ENCODE results near the gene ABCA4. TPM values are rescaled to one million over a fixed set of nuclear protein-coding genes. Genes with fewer than 3 reads are reported as not detected.

ABCA4 gene
- total RNA-seq, 1 donor from 2014 or later: 51.7 TPM

DNA sequence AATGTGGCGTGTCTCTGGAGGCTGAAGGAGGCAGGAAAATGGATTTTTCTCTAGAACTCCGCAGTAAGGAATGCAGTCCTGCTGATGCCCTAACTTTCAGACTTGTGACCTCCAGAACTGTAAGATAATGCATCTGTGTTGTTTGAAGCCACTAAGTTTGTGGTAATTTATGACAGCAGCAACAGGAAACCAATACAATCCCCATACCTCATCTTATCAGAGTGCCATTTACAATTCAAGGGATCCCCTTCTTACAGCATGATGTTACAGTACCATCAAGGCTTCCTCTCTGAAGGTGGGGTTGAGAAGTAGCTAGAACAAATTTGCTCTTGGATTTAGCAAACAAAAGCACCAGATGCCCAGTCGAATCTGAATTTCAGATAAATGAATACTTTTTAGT is 21.6 kb downstream of the ABCA4 start:
- Mint-ChIP-seq H3K4me1 (ENCODE audit: unreplicated experiment) (peaks cover 26% of the 10 kb centered on the region), H3K27ac (ENCODE audit: unreplicated experiment) (no peak overlapping the region), H3K36me3 (ENCODE audit: low read depth, unreplicated experiment) (no peaks in the 10 kb centered on the region), H3K27me3 (ENCODE audit: unreplicated experiment) (peaks cover 7% of the 10 kb centered on the region), H3K9me3 (ENCODE audit: unreplicated experiment) (no peaks in the 10 kb centered on the region), H3K4me3 (ENCODE audit: unreplicated experiment) (no peak overlapping the region)
- DNase-seq (ENCODE audit: low spot score): no peak
- TF ChIP-seq, protein P1, sequence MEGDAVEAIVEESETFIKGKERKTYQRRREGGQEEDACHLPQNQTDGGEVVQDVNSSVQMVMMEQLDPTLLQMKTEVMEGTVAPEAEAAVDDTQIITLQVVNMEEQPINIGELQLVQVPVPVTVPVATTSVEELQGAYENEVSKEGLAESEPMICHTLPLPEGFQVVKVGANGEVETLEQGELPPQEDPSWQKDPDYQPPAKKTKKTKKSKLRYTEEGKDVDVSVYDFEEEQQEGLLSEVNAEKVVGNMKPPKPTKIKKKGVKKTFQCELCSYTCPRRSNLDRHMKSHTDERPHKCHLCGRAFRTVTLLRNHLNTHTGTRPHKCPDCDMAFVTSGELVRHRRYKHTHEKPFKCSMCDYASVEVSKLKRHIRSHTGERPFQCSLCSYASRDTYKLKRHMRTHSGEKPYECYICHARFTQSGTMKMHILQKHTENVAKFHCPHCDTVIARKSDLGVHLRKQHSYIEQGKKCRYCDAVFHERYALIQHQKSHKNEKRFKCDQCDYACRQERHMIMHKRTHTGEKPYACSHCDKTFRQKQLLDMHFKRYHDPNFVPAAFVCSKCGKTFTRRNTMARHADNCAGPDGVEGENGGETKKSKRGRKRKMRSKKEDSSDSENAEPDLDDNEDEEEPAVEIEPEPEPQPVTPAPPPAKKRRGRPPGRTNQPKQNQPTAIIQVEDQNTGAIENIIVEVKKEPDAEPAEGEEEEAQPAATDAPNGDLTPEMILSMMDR (IDR thresholded peaks at IDR 0.05; ENCODE audit: unreplicated experiment): no peak

DNA sequence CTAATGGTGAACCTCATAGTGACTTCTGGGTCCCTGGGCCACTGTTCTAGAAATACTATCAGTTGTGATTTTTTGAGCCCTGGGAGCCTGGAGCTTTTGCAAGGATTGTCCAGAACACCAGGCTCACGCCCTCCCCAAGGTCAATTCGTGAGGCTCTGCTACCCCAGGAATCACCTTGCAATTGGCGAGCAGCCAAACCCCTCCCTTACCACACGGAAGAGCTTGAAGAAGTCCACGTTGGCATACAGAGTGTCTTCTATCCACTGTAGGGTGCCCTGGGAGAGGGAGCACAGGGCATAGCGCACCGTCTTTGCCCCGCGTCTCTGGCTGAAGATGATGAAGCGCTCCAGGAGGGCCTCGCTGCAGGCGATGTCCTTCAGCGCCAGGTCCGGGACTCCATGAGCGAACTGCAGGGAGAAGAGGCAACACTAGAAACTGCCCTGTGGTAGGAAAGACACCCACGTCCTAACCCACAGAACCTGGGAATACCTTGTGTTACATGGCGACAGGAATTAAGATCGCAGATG is 22.3 kb downstream of the ABCA4 start:
- H3K36me3 Mint-ChIP-seq (ENCODE audit: low read depth, unreplicated experiment): no peaks in the 10 kb centered on the region
- H3K4me3 Mint-ChIP-seq (ENCODE audit: unreplicated experiment): no peak overlapping the region
- H3K27ac Mint-ChIP-seq (ENCODE audit: unreplicated experiment): no peak overlapping the region
- TF ChIP-seq, protein P1 (IDR thresholded peaks at IDR 0.05; ENCODE audit: unreplicated experiment): no peak
- no peaks in the 10 kb centered on the region for H3K9me3 Mint-ChIP-seq (ENCODE audit: unreplicated experiment)
- DNase-seq (ENCODE audit: low spot score): no peak
- peaks cover 10% of the 10 kb centered on the region for H3K27me3 Mint-ChIP-seq (ENCODE audit: unreplicated experiment)
- peaks cover 31% of the 10 kb centered on the region for H3K4me1 Mint-ChIP-seq (ENCODE audit: unreplicated experiment)

DNA sequence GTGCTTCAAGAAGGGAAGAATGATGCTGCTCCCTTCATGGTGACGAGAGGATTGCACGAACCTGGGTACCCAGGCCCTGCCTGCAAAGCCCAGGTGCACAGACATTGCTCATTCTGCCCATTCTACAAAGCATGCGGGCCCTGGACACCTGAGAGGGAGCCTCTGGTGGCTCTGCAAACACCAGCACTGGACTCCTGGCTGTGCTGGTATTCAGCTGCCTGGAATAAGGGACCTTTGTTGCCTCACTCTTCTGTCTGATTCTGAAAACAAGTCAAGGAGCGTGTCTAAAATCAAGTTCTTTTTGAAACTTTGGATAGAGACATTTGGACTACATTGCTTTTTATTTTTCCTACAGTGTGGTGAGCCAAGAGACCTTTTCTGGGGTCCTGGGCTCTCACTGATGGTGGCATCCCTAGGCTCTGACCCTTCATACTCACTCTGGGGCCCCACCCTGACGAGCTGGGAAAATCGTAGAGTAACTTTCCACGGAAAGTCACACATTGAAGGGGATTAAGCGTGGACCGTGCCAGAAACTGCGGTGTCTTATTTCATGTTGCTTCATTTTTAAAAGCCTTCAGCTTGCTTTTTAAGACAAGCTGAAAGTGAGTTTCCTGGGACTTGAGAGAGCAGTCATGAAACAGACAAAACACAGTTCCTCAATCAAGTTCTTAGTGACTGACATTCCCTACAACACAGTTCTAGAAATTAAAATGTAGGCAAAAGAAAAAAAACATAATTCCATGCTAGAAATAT is 24.0 kb downstream of the ABCA4 start:
- Mint-ChIP-seq H3K4me3 (ENCODE audit: unreplicated experiment) (no peak overlapping the region), H3K27me3 (ENCODE audit: unreplicated experiment) (peaks cover 8% of the 10 kb centered on the region), H3K27ac (ENCODE audit: unreplicated experiment) (no peak overlapping the region), H3K36me3 (ENCODE audit: low read depth, unreplicated experiment) (no peaks in the 10 kb centered on the region), H3K9me3 (ENCODE audit: unreplicated experiment) (no peaks in the 10 kb centered on the region), H3K4me1 (ENCODE audit: unreplicated experiment) (peaks cover 41% of the 10 kb centered on the region)
- no peak for DNase-seq (ENCODE audit: low spot score)
- TF ChIP-seq, protein P1 (IDR thresholded peaks at IDR 0.05; ENCODE audit: unreplicated experiment): no peak

DNA sequence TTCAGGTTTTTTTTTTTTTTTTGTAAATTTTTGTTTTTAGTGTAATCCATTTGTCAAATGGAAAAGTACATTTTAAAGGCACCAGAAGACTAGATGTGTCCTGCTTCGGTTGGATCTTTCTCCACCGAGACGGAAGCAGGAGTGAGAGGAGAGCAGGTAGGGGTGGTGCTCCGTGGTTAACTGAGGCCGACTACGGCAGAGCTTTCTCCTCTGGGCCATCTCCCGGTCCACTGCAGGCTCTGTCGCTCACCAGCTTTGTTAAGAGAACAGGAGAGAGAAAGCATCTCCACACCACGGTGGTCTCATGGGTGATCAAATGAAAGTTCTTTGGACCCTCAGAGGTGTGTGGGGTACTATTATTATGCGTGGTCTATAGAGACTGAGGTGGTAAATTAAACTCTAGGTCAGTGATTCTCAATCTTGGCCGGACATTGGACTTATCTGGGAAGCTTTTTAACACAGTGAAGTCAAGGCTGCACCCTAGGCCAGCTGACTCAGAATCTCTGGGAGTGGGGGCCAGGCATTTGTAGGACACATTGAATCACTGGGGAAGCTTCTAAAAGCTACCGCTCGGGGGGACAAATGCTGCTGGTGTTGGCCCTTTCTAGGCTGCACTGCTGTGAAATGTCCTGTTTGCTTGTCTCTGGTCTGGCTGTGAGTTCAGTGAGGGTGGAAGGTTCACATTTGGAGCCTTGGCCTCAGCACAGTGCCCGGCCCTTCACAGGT is 25.0 kb downstream of the ABCA4 start:
- Mint-ChIP-seq H3K9me3 (ENCODE audit: unreplicated experiment) (no peaks in the 10 kb centered on the region), H3K4me3 (ENCODE audit: unreplicated experiment) (no peak overlapping the region), H3K4me1 (ENCODE audit: unreplicated experiment) (peaks cover 49% of the 10 kb centered on the region), H3K36me3 (ENCODE audit: low read depth, unreplicated experiment) (peaks cover 3% of the 10 kb centered on the region), H3K27me3 (ENCODE audit: unreplicated experiment) (peaks cover 14% of the 10 kb centered on the region), H3K27ac (ENCODE audit: unreplicated experiment) (no peak overlapping the region)
- no peak for DNase-seq (ENCODE audit: low spot score)
- TF ChIP-seq, protein P1 (IDR thresholded peaks at IDR 0.05; ENCODE audit: unreplicated experiment): no peak

Measured in endothelial cell (in vitro differentiated cells).